RWPE2 (cell line): ENCODE results near the gene MYO1D.

Experiments
- ATAC-seq: fragments of 200-7000 bp; cut with Tn5 transposase; 3 replicates; pipeline ENCODE4 v1.9.1; 2021; ENCODE audit warnings: low read depth
- DNase-seq: peaks from one replicate; pipeline ENCODE4 v3.0.0-alpha.2; 2020; ENCODE audit warnings: low spot score
- H3K27ac ChIP-seq: fragments of 450-650 bp; 2 replicates; pipeline ENCODE4 v1.5.1; 2017; ENCODE audit warnings: mild to moderate bottlenecking; ENCODE audit not compliant: poor library complexity, severe bottlenecking
- H3K27me3 ChIP-seq: fragments of 250-450 bp; sonication (Bioruptor Pico); 2 replicates; pipeline ENCODE4 v1.5.1; 2021; ENCODE audit warnings: mild to moderate bottlenecking, moderate library complexity; ENCODE audit not compliant: insufficient read depth, poor library complexity, severe bottlenecking
- H3K36me3 ChIP-seq: fragments of 250-450 bp; sonication (Bioruptor Pico); 2 replicates; pipeline ENCODE4 v1.5.1; 2020; ENCODE audit warnings: low read depth, mild to moderate bottlenecking, moderate library complexity
- H3K4me1 ChIP-seq: fragments of 250-450 bp; sonication (Bioruptor Pico); 2 replicates; pipeline ENCODE4 v1.5.1; 2021; ENCODE audit warnings: mild to moderate bottlenecking, moderate library complexity; ENCODE audit not compliant: insufficient read depth, poor library complexity, severe bottlenecking
- H3K4me3 ChIP-seq: fragments of 250-450 bp; sonication (Bioruptor Pico); 2 replicates; pipeline ENCODE4 v1.5.1; 2021; ENCODE audit warnings: mild to moderate bottlenecking, moderate library complexity; ENCODE audit not compliant: severe bottlenecking
- H3K9me3 ChIP-seq: fragments of 250-450 bp; sonication (Bioruptor Pico); 2 replicates; pipeline ENCODE4 v1.5.1; 2021; ENCODE audit warnings: mild to moderate bottlenecking, moderate library complexity; ENCODE audit not compliant: severe bottlenecking
- CTCF ChIP-seq: fragments of 450-650 bp; IDR thresholded peaks from one replicate; pipeline ENCODE4 v1.5.1; 2017; ENCODE audit warnings: mild to moderate bottlenecking, moderate library complexity; ENCODE audit not compliant: poor library complexity, severe bottlenecking

MYO1D gene

GRCh38 chr17:32831627-32832243 is 45.2 kb downstream of the MYO1D start:
- Histone ChIP-seq H3K36me3 (no peaks in the 10 kb centered on the region), H3K4me3 (no peak overlapping the region), H3K4me1 (peaks cover 19% of the 10 kb centered on the region), H3K9me3 (no peaks in the 10 kb centered on the region), H3K27me3 (no peaks in the 10 kb centered on the region), H3K27ac (no peak overlapping the region)
- TF ChIP-seq CTCF: no peak
- DNase-seq: no peak
- ATAC-seq: no peak

DNA sequence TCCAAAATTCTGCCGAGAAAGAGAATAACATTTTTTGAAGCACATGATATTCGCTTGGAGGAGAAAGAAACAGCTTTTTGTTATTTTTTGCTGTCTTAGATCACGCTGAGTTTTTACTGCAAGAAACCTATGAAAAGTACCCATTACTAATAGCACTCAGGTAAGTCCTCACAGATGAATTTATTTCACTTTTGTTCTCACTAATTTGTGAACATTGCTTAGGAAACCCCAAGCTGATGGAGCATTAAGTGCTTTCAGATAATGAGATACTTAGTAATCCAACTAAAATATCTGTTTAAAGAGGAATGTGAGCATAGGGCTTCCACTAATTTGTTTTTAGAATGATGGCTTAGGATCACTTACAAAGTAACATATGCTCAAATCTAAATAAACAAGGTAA is 45.7 kb downstream of the MYO1D start:
- Histone ChIP-seq H3K27ac (no peak overlapping the region), H3K9me3 (no peaks in the 10 kb centered on the region), H3K36me3 (no peaks in the 10 kb centered on the region), H3K27me3 (no peaks in the 10 kb centered on the region), H3K4me3 (no peak overlapping the region), H3K4me1 (peaks cover 19% of the 10 kb centered on the region)
- no peak for TF ChIP-seq CTCF
- no peak for DNase-seq
- ATAC-seq: no peak

DNA sequence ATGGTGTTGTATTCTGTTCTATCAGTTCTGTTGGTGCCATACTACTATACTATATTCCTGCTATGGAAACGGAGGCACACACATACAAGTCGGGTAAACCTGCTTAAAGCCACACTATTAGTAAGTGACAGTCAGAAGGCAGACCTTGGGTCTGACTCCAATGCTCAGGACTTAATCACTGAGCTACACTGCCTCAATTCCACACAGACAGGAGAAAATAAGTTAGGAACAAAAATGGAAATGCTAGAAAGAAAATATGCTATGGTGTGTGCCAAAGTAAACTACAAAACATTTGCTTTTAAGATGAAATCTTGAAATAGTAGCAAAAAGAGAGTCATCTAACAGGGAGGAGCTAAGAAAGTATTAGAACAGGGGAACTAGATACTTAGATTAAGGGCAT is 48.1 kb downstream of the MYO1D start:
- ATAC-seq: peak; percentile 48
- no peaks in the 10 kb centered on the region for H3K9me3 ChIP-seq
- peak overlapping the region; percentile 79 for H3K27ac ChIP-seq
- no peak overlapping the region for H3K4me3 ChIP-seq
- peaks cover 19% of the 10 kb centered on the region for H3K4me1 ChIP-seq
- no peak for DNase-seq
- no peaks in the 10 kb centered on the region for H3K36me3 ChIP-seq
- no peaks in the 10 kb centered on the region for H3K27me3 ChIP-seq
- no peak for TF ChIP-seq CTCF

DNA sequence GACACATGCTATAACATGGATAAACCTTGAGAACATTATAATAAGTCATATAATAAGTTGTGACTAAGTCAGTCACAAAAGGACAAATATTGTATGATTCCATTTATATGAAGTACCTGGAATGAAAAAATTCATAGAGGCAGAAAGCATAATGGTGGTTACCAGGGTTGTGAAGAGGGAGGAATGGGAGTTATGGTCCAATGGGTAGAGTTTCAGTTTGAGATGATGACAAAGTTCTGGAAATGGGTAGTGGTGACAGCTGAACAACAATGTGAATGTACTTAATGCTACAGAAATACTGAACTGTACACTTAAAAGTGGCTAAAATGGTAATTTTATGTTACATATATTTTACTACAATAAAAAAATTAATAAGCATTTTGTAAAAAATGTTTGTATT is 49.7 kb downstream of the MYO1D start:
- Histone ChIP-seq H3K36me3 (no peaks in the 10 kb centered on the region), H3K9me3 (no peaks in the 10 kb centered on the region), H3K27ac (peak overlapping the region; percentile 79), H3K4me1 (peaks cover 19% of the 10 kb centered on the region), H3K4me3 (no peak overlapping the region), H3K27me3 (no peaks in the 10 kb centered on the region)
- DNase-seq (no peak), ATAC-seq (no peak)
- TF ChIP-seq CTCF: no peak

GRCh38 chr17:32826076-32826475 is 50.8 kb downstream of the MYO1D start:
- DNase-seq: no peak
- Histone ChIP-seq H3K4me1 (peaks cover 19% of the 10 kb centered on the region), H3K27me3 (no peaks in the 10 kb centered on the region), H3K36me3 (no peaks in the 10 kb centered on the region), H3K9me3 (no peaks in the 10 kb centered on the region), H3K4me3 (no peak overlapping the region), H3K27ac (no peak overlapping the region)
- ATAC-seq: no peak
- TF ChIP-seq CTCF: no peak
